GM12873 (cell line): ENCODE results near the gene TMEM176B.

Experiments
- CTCF ChIP-seq: IDR thresholded peaks from 2 replicates; pipeline ENCODE4 v1.5.1; 2012; ENCODE audit warnings: low read depth, mild to moderate bottlenecking, moderate library complexity, low read length, control low read depth; ENCODE audit not compliant: insufficient read depth; ENCODE audit errors: missing control alignments

Gene TMEM176B

GRCh38 chr7:150820578-150821198 is 20.5 kb upstream of the TMEM176B start:
- no peak for TF ChIP-seq CTCF

- no peak for TF ChIP-seq CTCF
Observed at GRCh38 chr7:150820148-150820547, 20.0 kb upstream of the TMEM176B start.

- no peak for TF ChIP-seq CTCF
Observed at GRCh38 chr7:150818971-150819370, 18.8 kb upstream of the TMEM176B start.

- no peak for TF ChIP-seq CTCF
Observed at GRCh38 chr7:150814328-150815001, 14.3 kb upstream of the TMEM176B start.

GRCh38 chr7:150806863-150807262 is 6.7 kb upstream of the TMEM176B start:
- TF ChIP-seq CTCF: no peak

- TF ChIP-seq CTCF: no peak
Observed at GRCh38 chr7:150806454-150806853, 6.3 kb upstream of the TMEM176B start.

GRCh38 chr7:150805864-150806263 is 5.7 kb upstream of the TMEM176B start:
- TF ChIP-seq CTCF: no peak
